AG10803 (cell line): ENCODE data around the gene UMPS.

Experiments
- DNase-seq: peaks from one replicate; pipeline ENCODE4 v3.0.0; 2010; ENCODE audit warnings: low read depth
- H3K4me3 ChIP-seq: 2 replicates; pipeline ENCODE4 v1.5.1; 2011; ENCODE audit warnings: mild to moderate bottlenecking, low read length, control low read depth
- TF ChIP-seq, protein P1 (sequence below): conservative IDR thresholded peaks from 2 replicates; pipeline ENCODE4 v1.5.1; 2011; ENCODE audit warnings: mild to moderate bottlenecking, low read length, control low read depth, inconsistent platforms

Gene UMPS

GRCh38 chr3:124758851-124759635, 28.8 kb downstream of the UMPS start:
- TF ChIP-seq, protein P1, sequence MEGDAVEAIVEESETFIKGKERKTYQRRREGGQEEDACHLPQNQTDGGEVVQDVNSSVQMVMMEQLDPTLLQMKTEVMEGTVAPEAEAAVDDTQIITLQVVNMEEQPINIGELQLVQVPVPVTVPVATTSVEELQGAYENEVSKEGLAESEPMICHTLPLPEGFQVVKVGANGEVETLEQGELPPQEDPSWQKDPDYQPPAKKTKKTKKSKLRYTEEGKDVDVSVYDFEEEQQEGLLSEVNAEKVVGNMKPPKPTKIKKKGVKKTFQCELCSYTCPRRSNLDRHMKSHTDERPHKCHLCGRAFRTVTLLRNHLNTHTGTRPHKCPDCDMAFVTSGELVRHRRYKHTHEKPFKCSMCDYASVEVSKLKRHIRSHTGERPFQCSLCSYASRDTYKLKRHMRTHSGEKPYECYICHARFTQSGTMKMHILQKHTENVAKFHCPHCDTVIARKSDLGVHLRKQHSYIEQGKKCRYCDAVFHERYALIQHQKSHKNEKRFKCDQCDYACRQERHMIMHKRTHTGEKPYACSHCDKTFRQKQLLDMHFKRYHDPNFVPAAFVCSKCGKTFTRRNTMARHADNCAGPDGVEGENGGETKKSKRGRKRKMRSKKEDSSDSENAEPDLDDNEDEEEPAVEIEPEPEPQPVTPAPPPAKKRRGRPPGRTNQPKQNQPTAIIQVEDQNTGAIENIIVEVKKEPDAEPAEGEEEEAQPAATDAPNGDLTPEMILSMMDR, result no peak
- H3K4me3 ChIP-seq, result no peak overlapping the region
- DNase-seq, result no peak

- H3K4me3 ChIP-seq, result no peak overlapping the region
- TF ChIP-seq, protein P1, result no peak
- no peak for DNase-seq
Measured at GRCh38 chr3:124759666-124760401, 29.6 kb downstream of the UMPS start.

DNA sequence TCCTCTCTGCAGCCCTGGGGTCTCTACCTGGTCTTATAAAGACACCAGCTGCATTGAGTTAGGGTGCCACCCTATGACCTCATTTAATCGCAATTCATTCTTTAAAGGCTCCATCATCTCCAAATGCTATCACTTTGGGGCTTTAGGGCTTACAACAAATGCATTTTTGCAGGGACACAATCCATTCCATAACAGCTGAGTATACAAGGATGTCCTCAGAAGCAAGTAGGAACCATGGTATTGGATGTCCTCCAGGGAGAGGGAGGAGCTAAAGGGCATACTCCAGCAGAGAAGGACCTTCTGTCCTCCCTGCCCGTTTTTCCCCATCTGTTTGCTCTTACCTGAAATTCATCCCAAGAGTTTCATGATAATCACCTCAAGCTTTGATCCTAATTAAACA, 30.3 kb downstream of the UMPS start:
- DNase-seq, result peak; percentile 83
- H3K4me3 ChIP-seq, result no peak overlapping the region
- TF ChIP-seq, protein P1, result no peak

DNA sequence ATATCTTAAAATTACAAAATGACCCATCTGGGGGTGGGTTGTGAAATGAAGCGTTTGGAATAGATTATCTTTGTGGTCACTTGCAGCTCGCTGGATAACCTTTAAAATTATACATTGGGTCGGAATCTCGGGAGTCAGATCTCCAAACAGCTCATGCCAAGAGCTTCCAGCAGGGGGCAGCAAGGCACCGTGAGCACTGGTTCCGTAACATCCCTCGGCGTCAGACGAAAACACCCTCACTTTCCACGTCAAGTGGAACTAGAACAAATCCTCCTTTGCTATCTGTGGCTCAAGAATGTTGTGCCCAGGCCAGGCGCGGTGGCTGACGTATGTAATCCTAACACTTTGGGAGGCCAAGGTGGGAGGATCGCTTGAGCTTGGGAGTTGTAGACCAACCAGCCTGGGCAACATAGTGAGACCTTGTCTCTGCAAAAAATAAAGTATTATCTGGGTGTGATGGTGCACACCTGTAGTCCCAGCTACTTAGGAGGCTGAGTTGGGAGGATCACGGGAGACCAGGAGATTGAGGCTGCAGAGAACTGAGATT, 31.1 kb downstream of the UMPS start:
- TF ChIP-seq, protein P1, result peak; percentile 94
- no peak overlapping the region for H3K4me3 ChIP-seq
- peak; percentile 92 for DNase-seq

DNA sequence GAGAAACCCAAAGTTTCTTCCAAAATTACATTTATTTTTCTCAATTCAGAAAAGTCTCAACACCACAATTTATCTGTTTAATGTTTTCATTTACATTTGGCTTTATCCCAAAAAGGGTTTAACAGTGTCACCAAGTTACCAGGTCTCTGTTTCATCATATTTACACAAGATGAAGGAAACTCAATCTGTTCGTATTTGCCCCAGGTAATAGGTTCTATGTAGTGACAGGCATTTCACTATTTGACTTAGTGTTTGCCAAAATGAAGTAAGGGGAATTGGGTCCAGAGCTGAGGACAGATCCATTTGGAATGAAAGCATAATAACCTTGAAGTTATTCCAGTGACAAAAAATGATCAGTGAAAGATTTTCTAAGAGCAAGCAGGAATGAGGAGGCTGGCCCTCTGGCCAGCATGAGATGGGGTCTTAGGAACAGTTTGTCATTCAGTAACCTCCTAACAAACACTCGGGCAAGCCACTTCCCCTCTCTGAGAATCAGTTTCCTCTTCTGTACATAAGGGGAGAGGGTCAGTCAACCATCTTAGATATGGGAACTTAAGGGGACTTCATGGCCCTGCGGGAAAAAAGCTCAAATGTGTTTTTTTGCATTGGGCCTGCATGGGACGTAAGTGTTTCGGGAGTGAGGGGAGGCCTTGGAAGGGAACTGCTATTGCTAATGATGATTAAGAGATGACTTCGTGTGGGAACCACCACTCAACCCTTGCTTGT, 31.8 kb downstream of the UMPS start:
- TF ChIP-seq, protein P1, result no peak
- H3K4me3 ChIP-seq, result no peak overlapping the region
- no peak for DNase-seq

DNA sequence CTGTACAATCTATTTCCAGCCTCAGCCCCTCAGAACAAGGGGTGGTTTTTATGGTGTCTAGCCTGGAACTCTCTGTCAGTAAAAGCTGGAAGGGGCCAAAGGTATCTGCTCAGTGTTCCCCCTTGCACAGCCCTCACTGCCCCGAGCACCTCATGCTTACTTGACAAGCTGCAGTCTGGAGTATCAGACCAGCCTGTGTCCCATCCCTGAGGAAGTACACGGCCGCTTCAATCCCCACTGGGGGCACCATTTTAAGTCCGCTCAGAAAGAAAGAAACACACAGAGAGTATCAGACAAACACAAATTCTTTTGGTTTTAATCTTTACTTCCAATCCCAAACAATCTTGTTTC, 32.4 kb downstream of the UMPS start:
- TF ChIP-seq, protein P1, result no peak
- H3K4me3 ChIP-seq, result no peak overlapping the region
- DNase-seq, result no peak
